Pancreas (tissue), 10 donors: ENCODE results near the gene ASB10. TPM values are rescaled to one million over a fixed set of nuclear protein-coding genes. Genes with fewer than 3 reads are reported as not detected.

Source experiments
- ATAC-seq, 4 donors: fragments of 200-7000 bp; cut with Tn5 transposase; one replicate each; pipeline versions ENCODE4 v1.8.0 to v1.9.1; 2020; ENCODE audit warnings: mild to moderate bottlenecking in 4 of 4, moderate library complexity in 4 of 4
- DNase-seq, 6 donors: peaks; one replicate each; pipeline ENCODE4 v3.0.0-alpha.2; 2020
- FAIRE-seq: peaks from 2 replicates; lab custom pipeline; 2012; peaks lifted over from hg19 to GRCh38; lab: Jason Lieb, UNC
- H3K27ac ChIP-seq, 4 donors: fragments of 200-600 bp; sonication (generic); 1 replicate in 3 of 4; 2 replicates in 1 of 4; pipeline versions ENCODE4 v1.5.0 to v1.8.0; 2020
- H3K27me3 ChIP-seq, 4 donors: fragments of 200-600 bp; one replicate each; pipeline ENCODE4 v1.8.0; 2021
- H3K36me3 ChIP-seq, 3 donors: fragments of 200-600 bp; sonication (generic) in 1 of 3; one replicate each; pipeline versions ENCODE4 v1.5.0 to v1.8.0; 2020 to 2021
- H3K4me1 ChIP-seq, 3 donors: fragments of 200-600 bp; one replicate each; pipeline ENCODE4 v1.8.0; 2021
- H3K4me3 ChIP-seq, 4 donors: fragments of 200-600 bp; sonication (generic) in 2 of 4; one replicate each; pipeline versions ENCODE4 v1.5.0 to v1.8.0; 2020 to 2021
- H3K9me3 ChIP-seq, 4 donors: fragments of 200-600 bp; one replicate each; pipeline ENCODE4 v1.8.0; 2021
- CTCF ChIP-seq, 4 donors: fragments of 200-600 bp; sonication (generic) in 3 of 4; IDR thresholded peaks; one replicate each; pipeline versions ENCODE4 v1.5.0 to v1.8.0; 2021; ENCODE audit warnings: antibody characterized with exemption in 4 of 4
- WGBS, 2 donors: extraction: QIAGEN DNeasy Blood & Tissue Kit; methylation state at CpG; one replicate each; pipeline ENCODE4 v1.1.7; 2013; 5-methylcytosine and 5-hydroxymethylcytosine counted together
- intact Hi-C, 3 donors: fragments of 100-400 bp; cut with DNase I; formaldehyde crosslinking; loops; one replicate each; pipeline versions ENCODE4 v1.11.1 to v1.14.2; 2022
- polyA plus RNA-seq, 2 donors: library from polyadenylated mRNA; stranded (reverse); fragments of 200-250 nt; gene quantifications; one replicate each; pipeline ENCODE4 v1.2.3, GENCODE V29; 2013
- total RNA-seq, 6 donors: library from RNA; stranded (reverse); fragmentation: NEBNext Ultra II Directional in 4 of 6; extraction: Animal tissue kit (Norgen Biotek cat#: 25700) in 4 of 6; gene quantifications; one replicate each; pipeline versions ENCODE4 v1.2.1 to v1.2.4, GENCODE V29; 2021 to 2023
- donor health status: healthy with polysubstance abuse.
- donor health status: DM: no; HTN: no; CAD: no; lungs with moderate emphysema.
- donor health status: DM: no; HTN: no; CAD: no.
- donor health status: control.
- donor health status: control.
- donor health status: Bipolar disorder and iron deficiency.
- donor health status: DM: yes; HTN: yes; CAD: no.
- donor health status: DM: no; HTN: no; CAD: no.
- donor health status: DM: no; HTN: no; CAD: no.
- donor health status: DM: yes; HTN: yes; CAD: no.

Gene ASB10
- total and polyA plus RNA-seq, 8 donors, result not detected

DNA sequence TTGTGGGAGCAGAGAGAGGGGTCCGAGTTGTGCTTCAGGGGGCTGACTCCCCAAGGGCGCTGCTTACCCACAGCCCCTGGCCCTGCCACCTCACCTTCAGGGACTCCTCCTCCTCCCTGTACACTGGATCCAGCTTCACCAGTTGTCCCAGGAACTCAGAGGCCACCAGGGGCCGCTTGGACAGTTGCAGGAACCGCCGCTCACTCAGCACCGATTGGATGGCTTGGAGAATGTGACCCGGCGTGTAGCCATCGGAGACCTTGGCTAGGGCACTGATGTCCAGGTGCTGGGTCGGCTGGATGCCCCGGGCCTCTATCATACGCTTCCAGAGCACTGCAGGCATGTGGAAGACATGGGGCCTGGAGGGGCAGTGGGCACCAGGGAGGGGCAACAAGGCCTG is 4.5 kb upstream of the ASB10 start:
- Histone ChIP-seq H3K27me3 (no peaks in the 10 kb centered on the region), H3K9me3 (no peaks in the 10 kb centered on the region), H3K4me3 (no peak overlapping the region), H3K36me3 (no peaks in the 10 kb centered on the region), H3K4me1 (no peaks in the 10 kb centered on the region), H3K27ac (no peak overlapping the region)
- intact Hi-C loops, result no loop called here
- TF ChIP-seq CTCF (IDR thresholded peaks at IDR 0.05), result no peak
- 50 to 65% methylated on average over 12 of the region's 12 CpGs for WGBS, 2 donors
- DNase-seq (no peak), FAIRE-seq (no peak), ATAC-seq (no peak)

DNA sequence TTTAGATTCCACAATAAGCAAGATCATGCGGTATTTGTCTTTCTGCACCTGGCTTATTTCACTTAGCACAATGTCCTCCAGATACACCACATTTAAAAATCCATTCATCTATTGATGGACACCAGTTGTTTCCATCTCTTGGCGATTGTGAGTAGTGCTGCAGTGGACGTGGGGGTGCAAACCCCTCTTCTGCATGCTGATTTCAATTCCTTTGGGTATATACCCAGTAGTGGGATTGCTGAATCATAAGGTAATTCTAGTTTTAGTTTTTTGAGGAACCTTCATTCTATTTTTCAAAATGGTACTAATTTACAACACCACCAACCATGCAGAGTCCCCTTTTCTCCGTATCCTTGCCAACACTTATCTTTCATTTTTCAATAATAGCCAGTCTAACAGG is 2.0 kb upstream of the ASB10 start:
- FAIRE-seq, result no peak
- no peak for ATAC-seq
- H3K27me3 ChIP-seq, result no peaks in the 10 kb centered on the region
- WGBS, 2 donors, result 53 to 58% methylated on average over 4 of the region's 4 CpGs
- no peaks in the 10 kb centered on the region for H3K9me3 ChIP-seq
- H3K4me1 ChIP-seq, result no peaks in the 10 kb centered on the region
- H3K27ac ChIP-seq, result no peak overlapping the region
- DNase-seq, result no peak
- intact Hi-C loops, result no loop called here
- TF ChIP-seq CTCF (IDR thresholded peaks at IDR 0.05), result no peak
- H3K4me3 ChIP-seq, result no peak overlapping the region
- no peaks in the 10 kb centered on the region for H3K36me3 ChIP-seq

DNA sequence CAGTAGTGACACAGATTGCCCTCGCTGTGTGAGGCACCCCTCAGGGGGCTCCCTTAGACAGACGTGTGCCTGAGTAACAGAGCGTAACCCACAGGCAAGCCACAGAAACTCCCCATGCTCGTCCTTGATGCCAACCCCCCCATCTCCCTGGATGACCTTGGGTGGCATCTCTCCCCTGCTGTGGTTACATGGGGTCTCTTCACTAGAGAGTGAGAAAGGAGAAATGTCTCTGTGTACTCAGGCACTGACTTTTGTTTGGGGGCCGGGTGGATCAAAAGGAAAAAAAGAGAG is 1.1 kb upstream of the ASB10 start:
- Histone ChIP-seq H3K4me3 (no peak overlapping the region), H3K36me3 (no peaks in the 10 kb centered on the region), H3K4me1 (no peaks in the 10 kb centered on the region), H3K9me3 (no peaks in the 10 kb centered on the region), H3K27me3 (no peaks in the 10 kb centered on the region), H3K27ac (no peak overlapping the region)
- FAIRE-seq, result no peak
- no peak for TF ChIP-seq CTCF (IDR thresholded peaks at IDR 0.05)
- ATAC-seq, result no peak
- no peak for DNase-seq
- 55 to 62% methylated on average over 5 of the region's 5 CpGs for WGBS, 2 donors
- intact Hi-C loops, result no loop called here

- no peak for ATAC-seq
- DNase-seq, result no peak
- no peak for FAIRE-seq
- intact Hi-C loops, result no loop called here
- no peak overlapping the region for H3K27ac ChIP-seq
- H3K27me3 ChIP-seq, result no peaks in the 10 kb centered on the region
- no peaks in the 10 kb centered on the region for H3K36me3 ChIP-seq
- no peak overlapping the region for H3K4me3 ChIP-seq
- H3K4me1 ChIP-seq, result no peaks in the 10 kb centered on the region
- 75 to 81% methylated on average over 22 of the region's 22 CpGs for WGBS, 2 donors
- no peak for TF ChIP-seq CTCF (IDR thresholded peaks at IDR 0.05)
- H3K9me3 ChIP-seq, result no peaks in the 10 kb centered on the region
These were observed 580 bp upstream of the ASB10 start for GRCh38 chr7:151187409-151188251.
